Measurements from ENCODE around the gene PALLD.

Gene PALLD

DNA sequence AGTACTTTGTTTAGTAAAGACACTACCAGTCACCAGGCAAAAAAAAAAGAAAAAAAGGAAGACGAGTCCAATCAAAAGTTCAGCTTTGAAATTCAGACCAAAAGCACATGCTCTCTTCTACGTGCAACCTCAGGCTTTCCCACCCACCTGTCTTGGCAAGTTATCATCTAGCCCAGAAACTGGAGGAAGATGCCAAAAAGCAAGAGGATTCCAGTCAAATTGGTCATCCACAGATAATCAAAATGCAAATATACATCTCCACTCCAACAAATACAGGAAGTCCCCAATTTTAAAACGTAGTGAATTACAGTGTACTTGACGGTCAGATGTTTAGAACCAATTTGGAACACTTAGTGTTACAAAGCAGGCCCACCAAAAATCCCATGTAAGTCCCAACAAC is 96.5 kb downstream of the PALLD start:
- DNase-seq, result no peak

DNA sequence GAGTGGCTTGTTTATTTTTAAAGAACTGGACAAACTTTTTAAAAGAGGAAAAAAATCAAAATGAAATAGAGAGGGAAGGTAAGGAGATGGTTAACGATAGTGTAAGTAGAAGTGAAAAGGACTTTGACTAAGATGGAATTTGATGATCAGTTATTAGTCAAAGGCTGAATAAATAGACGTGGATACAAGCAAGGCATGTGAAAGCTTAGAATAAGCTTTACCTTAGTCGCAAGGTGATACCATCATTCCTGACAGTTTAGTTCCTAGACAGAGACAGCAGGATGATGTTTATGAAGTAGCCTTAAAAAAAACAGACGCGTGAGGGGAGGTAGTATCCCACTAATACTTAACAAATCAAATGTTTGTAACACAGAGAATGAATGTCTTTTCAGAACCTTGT is 97.3 kb downstream of the PALLD start:
- no peak for DNase-seq

DNA sequence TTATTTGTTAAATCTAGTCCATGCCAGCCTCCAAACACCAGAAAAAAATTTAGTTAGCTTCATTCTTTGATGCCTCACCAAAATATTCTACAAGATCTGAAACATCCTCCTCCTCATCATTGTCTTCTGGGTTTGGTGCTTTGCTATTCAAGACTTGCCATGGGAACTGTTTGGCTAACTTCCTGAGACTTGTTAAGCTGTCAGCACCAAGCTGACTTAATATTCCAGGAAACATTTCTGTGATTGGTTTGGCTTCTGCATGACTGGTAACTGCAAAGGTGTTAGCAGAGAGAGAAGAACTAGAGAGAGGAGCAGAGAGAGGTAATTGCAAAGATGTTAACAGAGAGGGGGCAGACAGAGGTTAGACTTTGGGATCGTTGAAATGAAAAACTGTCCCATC is 101.3 kb downstream of the PALLD start:
- DNase-seq, result no peak

DNA sequence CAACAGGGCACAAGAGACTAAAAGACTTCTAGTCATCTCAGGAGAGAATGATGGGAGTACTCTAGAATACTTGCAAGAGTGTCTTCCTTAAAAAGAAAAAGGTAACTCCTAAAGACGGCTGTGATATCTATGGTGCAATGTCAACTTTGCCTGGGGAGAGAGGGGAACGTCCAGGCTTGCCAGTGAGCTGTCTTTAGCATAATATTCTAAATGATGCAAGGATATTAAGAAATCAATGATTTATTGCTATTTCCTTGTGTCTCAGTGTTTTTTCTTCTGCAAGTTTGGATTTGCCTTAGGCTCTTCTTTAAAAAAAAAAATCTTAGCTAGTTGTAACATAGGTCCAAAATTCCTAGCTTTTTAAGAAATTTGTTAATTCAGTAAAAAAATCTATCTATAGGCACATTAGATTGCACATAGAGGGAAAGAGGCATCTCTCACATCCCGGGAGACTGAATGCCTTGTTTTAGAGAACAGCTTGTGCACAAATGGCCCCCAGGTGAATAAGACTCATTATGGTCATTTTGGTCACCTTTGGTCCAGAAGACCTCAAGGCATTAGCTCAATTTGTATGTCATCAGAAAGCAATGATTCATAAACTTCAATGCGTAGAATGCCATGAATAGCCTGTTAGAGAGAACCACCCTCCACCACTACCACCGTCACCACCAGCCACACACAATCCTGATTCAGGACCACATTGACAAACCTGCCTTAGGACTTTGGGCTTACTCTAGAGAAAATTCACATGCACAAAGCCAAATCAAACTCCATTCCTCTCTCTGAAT is 104.1 kb downstream of the PALLD start:
- no peak for DNase-seq

DNA sequence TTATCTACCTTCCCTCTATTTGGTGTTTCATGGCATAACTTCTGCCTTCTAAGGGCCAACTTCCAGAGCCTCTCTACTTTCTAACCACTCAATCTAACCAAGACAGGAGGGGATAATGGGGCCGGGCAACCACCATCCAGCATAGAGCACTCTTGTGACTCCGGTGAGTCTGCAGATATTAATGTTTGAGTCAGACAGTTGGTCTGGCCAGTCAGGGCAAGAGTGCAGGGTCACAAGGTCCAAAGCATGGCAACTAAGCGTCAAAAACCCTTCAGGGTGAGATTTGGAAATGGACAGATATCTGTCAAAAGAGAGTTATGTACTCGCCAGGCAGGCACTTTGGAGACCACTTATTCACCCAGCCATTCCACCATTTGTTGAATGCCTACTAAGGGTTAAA is 105.0 kb downstream of the PALLD start:
- no peak for DNase-seq

DNA sequence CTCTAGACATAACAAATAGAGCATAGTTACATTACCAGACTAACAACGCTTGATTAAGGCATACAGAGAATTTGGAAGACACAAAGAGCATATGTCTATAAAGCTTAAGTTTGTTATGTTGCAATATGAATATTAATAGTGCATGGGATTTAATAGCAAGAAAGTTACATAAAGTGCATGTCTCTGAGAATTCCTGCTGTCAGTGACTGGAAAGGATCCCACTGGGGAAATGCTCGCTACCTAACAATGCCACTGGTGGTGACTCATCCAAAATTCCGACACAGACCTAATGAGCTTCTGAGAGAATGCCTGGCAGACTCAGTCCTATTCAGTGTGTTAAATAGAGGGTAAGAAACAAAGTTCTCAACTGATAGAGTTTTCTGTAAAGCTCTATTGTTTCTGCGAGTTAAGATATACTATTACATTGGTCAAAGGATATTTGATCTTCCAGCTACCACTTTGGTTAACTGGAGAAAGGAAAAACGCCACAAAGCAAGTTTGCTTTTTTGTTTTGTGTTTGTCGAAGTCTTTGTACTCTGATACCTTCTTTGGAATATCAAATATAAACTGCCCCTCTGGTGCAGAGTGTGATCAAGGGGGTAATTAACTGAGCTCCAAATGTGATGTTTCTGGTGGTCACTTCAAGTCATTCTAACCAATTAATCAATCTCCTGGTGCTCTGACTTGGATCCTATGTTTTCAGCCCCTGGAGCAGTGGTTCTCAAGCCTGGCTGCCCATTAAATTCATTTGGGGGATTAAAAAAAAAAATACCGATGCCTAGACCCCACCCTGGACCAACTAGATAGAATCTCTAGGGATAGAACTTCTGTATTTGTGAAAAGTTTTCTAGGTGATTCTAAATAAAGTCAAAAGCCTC is 107.9 kb downstream of the PALLD start:
- DNase-seq, result no peak

DNA sequence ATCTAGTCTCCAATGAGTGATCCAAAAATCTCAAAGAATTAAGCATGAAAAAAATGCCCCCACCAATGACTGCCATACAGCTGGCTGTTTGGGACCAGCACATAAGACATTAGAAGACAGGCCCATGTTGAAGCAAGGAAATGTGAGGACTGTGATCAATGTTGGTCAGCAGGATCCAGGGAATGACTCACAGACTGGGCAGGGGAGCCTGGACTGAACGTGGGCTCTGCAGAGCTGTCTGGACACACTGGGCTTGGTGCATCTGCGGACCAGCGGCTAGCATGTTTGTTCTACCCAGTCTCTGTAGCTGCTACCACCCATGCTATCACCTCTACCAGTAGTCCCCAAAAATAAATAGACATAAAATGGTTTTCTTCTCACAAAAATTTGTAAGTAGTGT is 108.6 kb downstream of the PALLD start:
- no peak for DNase-seq

DNA sequence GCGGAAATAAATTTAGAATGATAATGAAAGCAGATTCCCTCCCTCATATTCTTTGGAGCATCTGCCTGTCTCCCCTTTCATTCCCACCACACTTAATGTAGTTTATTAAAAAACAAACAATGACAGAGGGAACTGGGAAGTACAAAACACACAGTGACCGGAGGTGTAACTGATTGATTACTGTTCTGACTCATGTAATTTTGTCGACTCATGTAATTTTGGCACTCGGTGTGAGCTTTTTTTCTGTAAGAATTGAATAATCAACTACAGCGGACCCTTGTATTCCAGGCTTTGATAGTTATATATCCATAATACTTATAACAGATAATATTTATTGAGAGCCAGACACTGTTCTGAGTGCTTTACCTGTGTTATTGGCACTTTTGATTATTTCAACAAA is 110.4 kb downstream of the PALLD start:
- no peak for DNase-seq

DNA sequence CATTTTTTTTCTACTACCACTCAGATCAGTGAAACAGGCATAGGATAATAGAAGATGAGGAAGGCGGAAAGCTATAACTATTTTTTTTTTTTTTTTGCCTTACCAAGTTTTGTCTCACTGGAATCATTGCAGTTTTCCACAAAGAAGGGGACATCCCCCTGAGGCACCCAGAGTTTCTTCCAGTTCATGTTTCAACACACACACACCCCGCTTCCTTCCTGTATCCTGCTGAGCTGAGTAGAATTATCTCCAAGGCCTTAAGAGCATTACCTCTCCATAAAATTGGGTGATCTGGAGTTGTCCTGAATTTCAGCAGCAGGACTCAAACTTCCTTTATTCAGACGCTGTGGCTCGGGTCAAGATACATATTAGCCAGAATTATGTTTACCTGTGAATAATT is 111.9 kb downstream of the PALLD start:
- no peak for DNase-seq

DNA sequence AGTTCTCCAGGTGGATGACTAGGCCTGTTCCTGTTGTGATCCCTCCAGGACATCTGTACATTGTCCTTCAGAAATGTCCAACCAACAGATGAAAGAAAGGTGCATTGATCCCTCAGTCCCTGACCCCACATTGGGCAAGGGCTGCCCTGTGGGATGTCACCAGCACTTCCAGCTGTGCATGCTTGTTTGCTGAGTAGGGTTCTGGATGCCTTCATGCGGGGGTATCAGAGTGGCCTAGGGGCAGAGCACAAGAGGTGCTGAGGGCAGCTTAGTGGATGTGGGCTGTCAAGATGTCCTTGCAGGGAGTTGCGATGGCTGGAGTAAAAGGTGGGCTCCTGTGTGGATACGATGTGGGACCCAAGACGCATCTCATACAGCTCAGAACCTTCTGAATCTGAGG is 112.5 kb downstream of the PALLD start:
- DNase-seq, result no peak

DNA sequence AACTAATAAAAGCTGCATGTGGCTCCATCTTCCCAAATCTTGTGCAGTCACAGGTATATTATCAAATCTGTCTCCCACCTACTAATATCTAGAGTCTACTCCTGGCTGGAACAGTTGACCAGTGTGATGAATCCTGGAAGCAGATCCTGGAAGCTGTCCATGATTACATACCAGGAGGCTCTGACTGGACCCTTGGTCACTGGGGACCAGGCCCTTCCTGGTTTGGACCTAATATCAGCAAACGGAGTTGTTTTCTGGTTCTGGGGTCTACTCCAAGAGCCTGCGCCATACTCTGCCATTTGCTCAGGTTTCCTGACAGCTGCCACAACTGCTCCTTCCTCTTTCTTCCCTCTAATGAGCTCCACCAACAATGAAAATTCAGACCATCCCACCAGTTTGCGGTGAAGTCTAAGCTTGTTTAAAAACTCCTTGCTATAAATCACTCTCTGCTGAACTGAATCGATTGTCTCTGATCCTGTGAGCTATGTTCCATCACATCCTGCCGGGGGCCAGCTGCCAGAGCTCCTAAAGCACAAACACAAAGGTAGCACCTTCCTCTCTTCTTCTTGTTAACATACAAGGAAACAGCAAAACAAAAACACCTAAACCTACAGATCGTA is 114.2 kb downstream of the PALLD start:
- DNase-seq, result no peak

DNA sequence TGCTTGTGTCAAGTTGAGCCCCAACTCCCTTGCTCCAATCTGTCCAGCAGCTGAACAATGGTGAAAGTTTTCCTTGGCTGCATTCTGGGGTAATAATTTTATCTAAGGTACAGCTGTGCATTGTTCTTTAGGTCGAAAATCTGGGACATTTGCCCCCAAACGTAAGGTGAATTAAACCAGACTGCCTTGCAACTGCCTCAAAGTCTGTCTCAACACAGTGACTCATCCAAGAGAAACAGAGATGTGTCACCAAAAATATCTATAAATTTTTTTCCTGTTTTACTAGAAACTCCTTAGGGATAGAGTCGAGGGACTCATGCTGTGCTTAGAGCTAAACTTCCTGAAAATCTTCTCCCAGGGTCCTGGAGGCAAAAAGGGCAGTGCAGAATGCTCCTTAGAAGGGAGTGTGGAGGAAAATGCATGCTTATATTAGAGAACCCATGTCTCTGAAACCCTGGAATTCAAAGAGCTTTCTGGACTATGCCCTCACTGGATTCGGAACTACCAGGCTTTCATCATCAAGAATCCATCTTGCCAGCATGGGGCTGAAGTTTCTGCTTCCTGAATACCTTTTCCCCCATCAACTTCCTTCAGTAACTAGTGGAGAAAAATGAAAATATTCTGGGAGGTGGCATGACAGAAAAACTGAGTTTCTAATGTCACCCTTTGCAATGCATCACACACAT is 115.7 kb downstream of the PALLD start:
- no peak for DNase-seq

DNA sequence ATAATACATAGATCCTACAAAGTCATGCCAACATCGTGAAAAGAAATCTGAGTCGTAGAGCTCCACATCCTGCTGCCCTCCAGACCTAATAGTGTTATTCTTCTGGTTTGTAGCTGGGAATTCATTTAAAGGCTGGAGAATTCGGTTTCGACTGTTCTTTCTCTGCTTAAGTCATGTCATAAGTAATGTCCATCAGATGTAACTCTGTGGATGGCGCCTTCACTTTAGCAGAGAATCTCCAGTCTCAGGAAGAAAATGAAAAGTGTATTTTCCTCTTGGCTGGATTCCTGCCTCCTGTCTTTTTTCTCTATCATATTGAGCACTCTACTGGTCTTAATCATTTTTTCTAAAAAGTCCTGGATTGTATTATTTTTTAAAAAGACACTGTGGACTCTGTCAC is 117.0 kb downstream of the PALLD start:
- DNase-seq, result no peak

DNA sequence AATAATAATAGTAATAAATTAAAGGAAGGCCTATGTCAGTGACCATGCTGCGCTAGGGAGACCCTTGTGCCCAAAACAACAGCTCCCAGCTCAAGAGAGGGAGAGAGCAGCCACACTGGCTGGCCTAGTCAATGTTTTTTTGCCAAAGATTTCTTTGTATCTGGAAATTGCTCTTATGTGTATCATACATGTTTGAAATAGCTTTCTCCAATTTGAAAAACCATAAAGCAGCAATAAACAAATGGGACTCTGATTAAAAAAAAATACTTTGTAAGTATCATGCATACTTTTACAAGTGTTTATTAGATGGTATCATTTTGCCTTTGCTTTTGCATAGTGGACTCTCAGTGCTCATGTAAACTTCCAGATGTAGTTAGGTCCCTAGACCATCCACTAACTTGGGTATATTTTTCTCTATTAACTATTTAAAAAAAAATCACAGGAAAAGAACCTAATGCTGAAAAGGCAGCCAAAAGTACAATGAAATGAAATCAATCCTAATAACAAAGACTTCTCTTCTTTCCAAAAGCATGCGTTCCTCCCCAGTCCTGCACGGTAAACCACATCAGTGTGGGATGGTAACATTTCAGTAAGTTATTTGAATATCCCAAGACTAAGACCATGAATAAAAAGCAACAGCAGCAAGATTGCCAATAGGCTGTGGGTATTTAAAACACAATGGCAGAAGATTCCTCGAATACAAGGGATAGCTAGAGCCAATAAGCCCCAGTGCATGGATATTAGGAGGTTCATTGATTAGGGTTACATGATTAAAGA is 117.6 kb downstream of the PALLD start:
- DNase-seq, result no peak

DNA sequence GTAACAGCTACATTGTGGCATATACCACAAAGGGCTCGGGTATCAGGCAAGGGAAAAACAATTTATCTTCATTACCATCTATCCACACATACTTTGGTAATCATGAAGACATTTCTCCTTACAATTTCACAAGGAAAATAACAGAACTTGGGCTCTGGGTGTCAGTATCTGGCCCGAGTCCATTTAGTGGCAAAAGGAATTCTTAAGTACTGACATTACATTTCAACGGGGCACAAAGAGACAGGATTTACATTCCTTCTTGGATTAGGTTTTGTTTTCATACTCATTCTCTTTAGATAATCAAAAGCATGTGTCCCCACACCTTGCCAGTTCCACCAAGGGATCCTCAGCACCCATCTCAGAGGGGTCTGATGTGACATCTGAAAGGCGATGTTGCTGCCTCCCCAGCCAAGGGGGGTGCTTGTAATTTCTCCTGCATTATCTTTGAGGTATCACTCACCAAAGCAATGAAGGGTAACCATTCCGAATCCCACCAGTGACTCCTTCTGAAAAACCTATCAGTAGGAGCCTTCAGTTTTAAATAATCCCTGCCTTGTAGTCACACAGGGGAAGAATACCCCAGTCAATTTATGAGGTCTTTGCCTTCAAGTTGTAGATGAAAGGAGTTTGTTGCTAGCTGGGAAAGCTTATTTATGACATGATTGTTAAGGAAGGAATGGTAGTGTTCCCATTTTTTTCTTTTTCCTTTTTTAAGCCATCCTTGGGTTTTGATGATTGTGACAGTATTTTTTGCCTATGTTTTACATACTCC is 118.6 kb downstream of the PALLD start:
- DNase-seq, result no peak

DNA sequence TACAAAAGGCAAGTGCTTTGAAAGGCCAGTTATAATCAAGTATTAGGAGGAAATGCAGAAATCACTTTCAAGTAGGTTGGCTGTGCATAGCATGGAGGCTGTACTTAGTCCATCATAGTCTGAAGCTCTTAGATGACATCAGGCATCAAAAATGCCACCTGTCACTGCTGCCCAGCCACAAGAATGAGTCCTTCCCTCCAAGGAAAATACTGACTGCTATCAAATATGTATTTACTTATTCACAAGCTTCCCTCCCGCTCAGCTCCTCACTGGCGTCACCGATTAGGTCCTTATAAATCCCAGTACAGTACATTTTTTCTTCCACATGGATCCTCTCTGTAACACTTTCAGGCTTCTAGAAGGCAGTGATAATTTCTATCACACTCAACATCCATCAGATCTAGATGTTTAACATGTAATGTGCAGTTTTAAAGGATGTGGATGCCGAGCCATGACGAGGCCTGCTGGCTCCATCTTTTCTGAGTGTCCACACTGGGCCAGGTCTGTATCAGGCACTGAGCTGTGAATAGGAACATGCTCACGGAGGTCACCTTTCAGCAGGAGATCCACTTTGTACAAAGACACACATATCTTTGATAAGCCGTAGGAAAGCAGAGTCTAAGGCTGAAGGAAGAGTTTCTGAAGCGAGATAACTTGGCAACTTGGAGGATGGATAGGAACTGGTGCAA is 121.9 kb downstream of the PALLD start:
- DNase-seq, result no peak

DNA sequence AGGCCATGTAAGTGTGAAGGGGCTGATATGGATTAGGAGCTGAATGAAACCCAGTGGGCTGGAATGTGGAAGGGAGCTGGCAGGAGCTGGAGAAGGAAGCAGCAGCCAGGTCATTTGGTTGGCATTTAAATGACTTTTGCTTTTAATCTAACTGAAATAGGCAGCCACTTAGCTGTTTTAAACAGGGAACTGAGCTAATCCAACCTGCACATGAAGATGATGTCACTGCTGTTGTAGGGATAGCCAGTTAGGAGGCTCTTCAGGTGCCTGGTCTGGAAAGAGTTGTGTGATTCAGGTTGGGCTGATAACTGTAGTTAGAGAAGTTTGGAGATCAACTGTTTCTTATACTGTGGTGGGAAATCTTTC is 122.4 kb downstream of the PALLD start:
- DNase-seq, result no peak

DNA sequence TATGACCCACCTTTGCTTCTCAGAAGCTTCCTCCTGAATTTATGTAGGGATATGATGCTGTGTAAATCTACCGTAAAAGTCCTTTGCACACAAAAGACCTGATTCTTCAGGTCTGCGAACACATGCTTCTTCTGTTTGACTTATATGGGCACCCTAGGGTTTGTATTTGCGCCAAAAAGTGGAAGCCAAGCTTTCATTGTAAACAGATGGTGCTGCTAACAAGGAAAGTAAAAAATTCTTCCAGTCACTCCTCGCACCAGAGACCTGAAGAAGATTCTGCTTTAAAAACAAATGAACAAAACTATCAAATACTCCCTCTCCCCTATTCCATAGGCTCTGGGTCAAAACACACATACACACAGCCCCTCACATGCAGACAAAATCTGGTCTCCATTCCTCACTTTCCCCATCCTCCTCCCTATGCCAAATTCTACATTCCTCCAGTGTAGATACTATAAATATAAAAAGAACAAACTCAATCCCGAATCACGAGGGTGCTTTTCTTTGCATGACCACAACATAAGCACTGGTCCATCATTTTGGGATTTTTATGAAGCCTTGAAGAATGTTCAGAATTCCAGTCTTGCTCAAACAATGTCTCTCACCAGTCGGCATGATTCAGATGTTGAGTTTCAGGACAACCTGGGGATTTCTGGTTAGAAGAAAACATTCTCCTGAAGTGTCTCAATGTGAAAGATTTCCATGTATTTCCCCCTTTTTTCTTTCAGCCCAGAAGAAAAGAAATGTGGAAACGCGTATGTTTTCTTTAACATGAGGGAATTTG is 125.1 kb downstream of the PALLD start:
- no peak for DNase-seq

DNA sequence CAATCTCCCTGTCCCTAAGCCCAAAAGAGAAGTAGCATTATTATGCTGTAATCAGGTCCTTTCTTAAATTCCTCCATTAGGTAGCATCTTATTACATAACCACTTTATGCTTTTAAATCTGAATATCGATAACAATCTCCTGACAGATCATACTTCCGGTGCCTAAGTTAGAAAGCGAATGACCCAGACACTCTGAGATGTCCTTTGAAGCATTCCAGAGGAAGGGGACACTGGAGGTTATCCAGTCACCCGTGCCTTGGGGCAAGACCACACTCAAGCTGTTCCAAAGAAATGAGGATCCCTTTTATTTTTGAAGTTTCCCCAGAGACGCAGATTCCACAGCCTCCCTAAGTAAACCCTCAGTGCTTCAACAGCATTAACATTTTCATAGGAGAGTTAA is 125.7 kb downstream of the PALLD start:
- no peak for DNase-seq

DNA sequence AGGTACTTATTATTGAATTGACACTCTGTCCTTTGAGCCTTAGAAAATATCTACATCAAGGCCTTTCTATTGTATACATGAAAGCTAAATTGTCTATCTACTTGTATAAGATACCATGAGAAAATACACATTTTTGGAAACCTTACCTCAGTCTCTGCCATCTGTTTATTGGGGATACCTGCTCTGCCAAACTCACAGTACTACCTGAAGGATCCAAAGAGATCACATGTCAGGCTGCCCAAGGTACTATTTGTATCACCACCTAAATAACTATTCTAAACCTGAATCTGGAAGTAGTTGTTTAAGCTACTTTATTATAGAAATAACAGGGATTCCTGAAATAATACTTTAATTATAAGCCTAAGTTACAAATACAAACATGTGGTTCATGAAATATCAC is 126.2 kb downstream of the PALLD start:
- no peak for DNase-seq
